ENCODE results near the gene KIAA1217.
"Not testable (repeated sequence)": the region's sequence is repeated elsewhere in the genome, so short reads cannot be mapped to it uniquely, and the experiment has no call there.

Gene KIAA1217

GRCh38 chr10:24445958-24446357 is 237.0 kb downstream of the KIAA1217 start:
- DNase-seq = not testable (repeated sequence)

- no peak for DNase-seq
These were observed 237.8 kb downstream of the KIAA1217 start for GRCh38 chr10:24446739-24447138.

- DNase-seq = no peak
These were observed 239.5 kb downstream of the KIAA1217 start for GRCh38 chr10:24448351-24448999.

GRCh38 chr10:24449321-24449740 is 240.4 kb downstream of the KIAA1217 start:
- no peak for DNase-seq

- no peak for DNase-seq
These were observed 240.9 kb downstream of the KIAA1217 start for GRCh38 chr10:24449769-24450310.

GRCh38 chr10:24451325-24451820 is 242.4 kb downstream of the KIAA1217 start:
- no peak for DNase-seq

GRCh38 chr10:24452030-24452429 is 243.1 kb downstream of the KIAA1217 start:
- no peak for DNase-seq

GRCh38 chr10:24453404-24453830 is 244.5 kb downstream of the KIAA1217 start:
- DNase-seq = no peak

GRCh38 chr10:24453973-24454372 is 245.0 kb downstream of the KIAA1217 start:
- DNase-seq = no peak

- DNase-seq = no peak
These were observed 246.5 kb downstream of the KIAA1217 start for GRCh38 chr10:24455447-24455846.

- DNase-seq = no peak
These were observed 247.4 kb downstream of the KIAA1217 start for GRCh38 chr10:24456322-24456721.

- DNase-seq = no peak
These were observed 248.9 kb downstream of the KIAA1217 start for GRCh38 chr10:24457661-24458318.

- no peak for DNase-seq
These were observed 250.9 kb downstream of the KIAA1217 start for GRCh38 chr10:24459836-24460235.

- DNase-seq = no peak
These were observed 253.4 kb downstream of the KIAA1217 start for GRCh38 chr10:24462291-24462813.

- DNase-seq = no peak
These were observed 254.1 kb downstream of the KIAA1217 start for GRCh38 chr10:24462889-24463552.

- DNase-seq = peak; percentile 23
These were observed 254.9 kb downstream of the KIAA1217 start for GRCh38 chr10:24463611-24464426.

- DNase-seq = no peak
These were observed 256.4 kb downstream of the KIAA1217 start for GRCh38 chr10:24465124-24465874.

- peak; percentile 42 for DNase-seq
These were observed 257.2 kb downstream of the KIAA1217 start for GRCh38 chr10:24465891-24466818.

- DNase-seq = no peak
These were observed 258.2 kb downstream of the KIAA1217 start for GRCh38 chr10:24467136-24467535.

GRCh38 chr10:24467605-24468004 is 258.7 kb downstream of the KIAA1217 start:
- DNase-seq = no peak
